Mucosa of rectum (tissue), 2 donors: Measurements from ENCODE around the gene GIMAP6.
"Not testable (repeated sequence)": the region's sequence is repeated elsewhere in the genome, so short reads cannot be mapped to it uniquely, and the experiment has no call there.

ENCODE experiments used
- H3K27ac ChIP-seq, 2 donors: one replicate each; pipeline ENCODE4 v1.7.0; 2013; ENCODE audit warnings: inconsistent platforms in 2 of 2, low read depth in 2 of 2, low read length in 2 of 2
- H3K27me3 ChIP-seq, 2 donors: one replicate each; pipeline ENCODE4 v1.7.0; 2013; ENCODE audit warnings: low read length in 2 of 2; ENCODE audit not compliant: control insufficient read depth in 2 of 2, insufficient read depth in 2 of 2
- H3K36me3 ChIP-seq, 2 donors: one replicate each; pipeline ENCODE4 v1.7.0; 2013; ENCODE audit warnings: low read length in 2 of 2; ENCODE audit not compliant: control insufficient read depth in 2 of 2, insufficient read depth in 2 of 2
- H3K4me1 ChIP-seq, 2 donors: one replicate each; pipeline ENCODE4 v1.7.0; 2013; ENCODE audit warnings: low read length in 2 of 2, mild to moderate bottlenecking in 1 of 2; ENCODE audit not compliant: control insufficient read depth in 2 of 2, insufficient read depth in 2 of 2
- H3K4me3 ChIP-seq, 2 donors: one replicate each; pipeline ENCODE4 v1.7.0; 2013; ENCODE audit warnings: low read length in 2 of 2
- H3K9ac ChIP-seq, 2 donors: one replicate each; pipeline ENCODE4 v1.7.0; 2013; ENCODE audit warnings: low read length in 2 of 2, low read depth in 1 of 2, mild to moderate bottlenecking in 1 of 2
- H3K9me3 ChIP-seq, 2 donors: one replicate each; pipeline ENCODE4 v1.7.0; 2013; ENCODE audit warnings: low read length in 2 of 2; ENCODE audit not compliant: control insufficient read depth in 2 of 2
- donor health status: healthy.
- donor health status: Normal muscosa, but diverticular disease.

GIMAP6 gene

GRCh38 chr7:150665896-150666295, 33.7 kb upstream of the GIMAP6 start:
- Histone ChIP-seq H3K27ac (peak overlapping the region in 1 of 2 donors; percentile 67), H3K9ac (no peak overlapping the region), H3K4me3 (no peak overlapping the region), H3K4me1 (peaks cover 0 to 8% of the 10 kb centered on the region in 2 donors), H3K36me3 (no peaks in the 10 kb centered on the region), H3K27me3 (no peaks in the 10 kb centered on the region), H3K9me3 (no peaks in the 10 kb centered on the region)

GRCh38 chr7:150665089-150665748, 33.0 kb upstream of the GIMAP6 start:
- Histone ChIP-seq H3K4me3 (no peak overlapping the region), H3K9me3 (no peaks in the 10 kb centered on the region), H3K9ac (no peak overlapping the region), H3K4me1 (peaks cover 0 to 8% of the 10 kb centered on the region in 2 donors), H3K36me3 (no peaks in the 10 kb centered on the region), H3K27ac (peak overlapping the region in 1 of 2 donors; percentile 67), H3K27me3 (no peaks in the 10 kb centered on the region)

GRCh38 chr7:150663802-150664494, 31.8 kb upstream of the GIMAP6 start:
- H3K9me3 ChIP-seq, result no peaks in the 10 kb centered on the region
- H3K4me1 ChIP-seq, result peaks cover 0 to 8% of the 10 kb centered on the region in 2 donors
- H3K36me3 ChIP-seq, result no peaks in the 10 kb centered on the region
- H3K4me3 ChIP-seq, result no peak overlapping the region
- peak overlapping the region; percentile 26 to 67 for H3K27ac ChIP-seq
- no peaks in the 10 kb centered on the region for H3K27me3 ChIP-seq
- H3K9ac ChIP-seq, result no peak overlapping the region

GRCh38 chr7:150662821-150663220, 30.6 kb upstream of the GIMAP6 start:
- H3K4me3 ChIP-seq, H3K4me1 ChIP-seq, H3K27ac ChIP-seq, H3K36me3 ChIP-seq, H3K9me3 ChIP-seq, H3K27me3 ChIP-seq, H3K9ac ChIP-seq: not testable (repeated sequence)

GRCh38 chr7:150660939-150661613, 28.9 kb upstream of the GIMAP6 start:
- Histone ChIP-seq H3K27ac (no peak overlapping the region), H3K9ac (no peak overlapping the region), H3K9me3 (no peaks in the 10 kb centered on the region), H3K36me3 (no peaks in the 10 kb centered on the region), H3K27me3 (no peaks in the 10 kb centered on the region), H3K4me3 (no peak overlapping the region), H3K4me1 (peaks cover 0 to 8% of the 10 kb centered on the region in 2 donors)

GRCh38 chr7:150657526-150657925, 25.3 kb upstream of the GIMAP6 start:
- H3K36me3 ChIP-seq, result no peaks in the 10 kb centered on the region
- no peak overlapping the region for H3K9ac ChIP-seq
- H3K27ac ChIP-seq, result no peak overlapping the region
- no peaks in the 10 kb centered on the region for H3K4me1 ChIP-seq
- H3K27me3 ChIP-seq, result no peaks in the 10 kb centered on the region
- no peaks in the 10 kb centered on the region for H3K9me3 ChIP-seq
- H3K4me3 ChIP-seq, result no peak overlapping the region

GRCh38 chr7:150656047-150656446, 23.9 kb upstream of the GIMAP6 start:
- H3K4me1 ChIP-seq, result no peaks in the 10 kb centered on the region
- H3K9me3 ChIP-seq, result no peaks in the 10 kb centered on the region
- H3K27ac ChIP-seq, result no peak overlapping the region
- H3K9ac ChIP-seq, result no peak overlapping the region
- no peaks in the 10 kb centered on the region for H3K27me3 ChIP-seq
- no peak overlapping the region for H3K4me3 ChIP-seq
- no peaks in the 10 kb centered on the region for H3K36me3 ChIP-seq

- Histone ChIP-seq H3K36me3 (no peaks in the 10 kb centered on the region), H3K27ac (no peak overlapping the region), H3K9me3 (no peaks in the 10 kb centered on the region), H3K4me3 (no peak overlapping the region), H3K4me1 (no peaks in the 10 kb centered on the region), H3K27me3 (no peaks in the 10 kb centered on the region), H3K9ac (no peak overlapping the region)
Measured at GRCh38 chr7:150654692-150655091, 22.5 kb upstream of the GIMAP6 start.

- Histone ChIP-seq H3K36me3 (no peaks in the 10 kb centered on the region), H3K9me3 (no peaks in the 10 kb centered on the region), H3K27me3 (no peaks in the 10 kb centered on the region), H3K4me3 (no peak overlapping the region), H3K4me1 (no peaks in the 10 kb centered on the region), H3K9ac (no peak overlapping the region), H3K27ac (no peak overlapping the region)
Measured at GRCh38 chr7:150649080-150649385, 16.8 kb upstream of the GIMAP6 start.

GRCh38 chr7:150648353-150649079, 16.3 kb upstream of the GIMAP6 start:
- Histone ChIP-seq H3K36me3 (no peaks in the 10 kb centered on the region), H3K4me1 (no peaks in the 10 kb centered on the region), H3K27ac (no peak overlapping the region), H3K9ac (no peak overlapping the region), H3K4me3 (no peak overlapping the region), H3K27me3 (no peaks in the 10 kb centered on the region), H3K9me3 (no peaks in the 10 kb centered on the region)
